ENCODE data around the gene XRN2.
A peak's percentile ranks its signal among the peaks of the same experiment; 100 is the strongest.

Gene XRN2

GRCh38 chr20:21303061-21303871 lies at the start of gene XRN2:
XRN2 (plus strand) TSS chr20:21303331; CDS start chr20:21303399, 68 bp downstream.
- peak; percentile 68 for DNase-seq

- no peak for DNase-seq
Observed at GRCh38 chr20:21257192-21257591, 45.9 kb upstream of the XRN2 start.

GRCh38 chr20:21258411-21258810 lies 44.7 kb upstream of the XRN2 start:
- DNase-seq = no peak

- no peak for DNase-seq
Observed at GRCh38 chr20:21259346-21259745, 43.8 kb upstream of the XRN2 start.

- no peak for DNase-seq
Observed at GRCh38 chr20:21262812-21263211, 40.3 kb upstream of the XRN2 start.

- DNase-seq = no peak
Observed at GRCh38 chr20:21265261-21266190, 37.6 kb upstream of the XRN2 start.

- DNase-seq = no peak
Observed at GRCh38 chr20:21266191-21266536, 37.0 kb upstream of the XRN2 start.

GRCh38 chr20:21269772-21270171 lies 33.4 kb upstream of the XRN2 start:
- DNase-seq = no peak

GRCh38 chr20:21270806-21271205 lies 32.3 kb upstream of the XRN2 start:
- no peak for DNase-seq

GRCh38 chr20:21272279-21272678 lies 30.9 kb upstream of the XRN2 start:
- no peak for DNase-seq

GRCh38 chr20:21272679-21273078 lies 30.5 kb upstream of the XRN2 start:
- no peak for DNase-seq

- no peak for DNase-seq
Observed at GRCh38 chr20:21273755-21274386, 29.3 kb upstream of the XRN2 start.

GRCh38 chr20:21278829-21279228 lies 24.3 kb upstream of the XRN2 start:
- no peak for DNase-seq

GRCh38 chr20:21279706-21280521 lies 23.2 kb upstream of the XRN2 start:
- DNase-seq = no peak

- no peak for DNase-seq
Observed at GRCh38 chr20:21280522-21281016, 22.6 kb upstream of the XRN2 start.

- DNase-seq = no peak
Observed at GRCh38 chr20:21286775-21287174, 16.4 kb upstream of the XRN2 start.

- DNase-seq = no peak
Observed at GRCh38 chr20:21288587-21289370, 14.4 kb upstream of the XRN2 start.

GRCh38 chr20:21289651-21290050 lies 13.5 kb upstream of the XRN2 start:
- no peak for DNase-seq

- no peak for DNase-seq
Observed at GRCh38 chr20:21291026-21291425, 12.1 kb upstream of the XRN2 start.

- no peak for DNase-seq
Observed at GRCh38 chr20:21294755-21295154, 8.4 kb upstream of the XRN2 start.

- no peak for DNase-seq
Observed at GRCh38 chr20:21301940-21302663, 1.0 kb upstream of the XRN2 start.
